ENCODE measurements around the gene NRG2. TPM values are rescaled to one million over a fixed set of nuclear protein-coding genes. Genes with fewer than 3 reads are reported as not detected.

Gene NRG2
- total RNA-seq, 1 donor from 2014 or later: 12.8 TPM

DNA sequence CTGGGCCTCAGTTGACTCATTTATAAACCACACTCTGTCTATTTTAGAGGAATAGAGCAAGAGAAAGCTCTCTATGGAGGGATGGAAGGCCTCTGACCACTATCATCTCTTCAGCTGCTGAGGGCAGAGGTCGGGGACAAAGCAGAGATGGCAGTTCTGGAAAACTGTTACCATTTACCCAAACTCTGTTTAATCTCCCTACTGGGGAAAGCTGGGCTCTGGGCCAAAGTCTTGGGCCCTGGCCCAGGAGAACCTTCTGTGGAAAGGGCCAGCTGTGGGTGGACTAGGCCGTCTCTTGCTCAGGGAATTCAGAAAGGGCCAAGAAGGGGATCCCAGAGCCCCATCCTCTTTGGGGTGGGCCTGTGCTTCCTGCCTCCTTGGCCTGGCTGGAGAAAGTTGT lies 147.5 kb downstream of the NRG2 start:
- Histone ChIP-seq H3K36me3 (no peaks in the 10 kb centered on the region), H3K4me1 (no peaks in the 10 kb centered on the region), H3K9me3 (no peaks in the 10 kb centered on the region), H3K27me3 (no peaks in the 10 kb centered on the region), H3K4me3 (no peak overlapping the region), H3K27ac (no peak overlapping the region)
- intact Hi-C loops (cut with DNase I): no loop called here
- no peak for DNase-seq (ENCODE audit: low spot score in 2 of 2)
- TF ChIP-seq, protein P1, sequence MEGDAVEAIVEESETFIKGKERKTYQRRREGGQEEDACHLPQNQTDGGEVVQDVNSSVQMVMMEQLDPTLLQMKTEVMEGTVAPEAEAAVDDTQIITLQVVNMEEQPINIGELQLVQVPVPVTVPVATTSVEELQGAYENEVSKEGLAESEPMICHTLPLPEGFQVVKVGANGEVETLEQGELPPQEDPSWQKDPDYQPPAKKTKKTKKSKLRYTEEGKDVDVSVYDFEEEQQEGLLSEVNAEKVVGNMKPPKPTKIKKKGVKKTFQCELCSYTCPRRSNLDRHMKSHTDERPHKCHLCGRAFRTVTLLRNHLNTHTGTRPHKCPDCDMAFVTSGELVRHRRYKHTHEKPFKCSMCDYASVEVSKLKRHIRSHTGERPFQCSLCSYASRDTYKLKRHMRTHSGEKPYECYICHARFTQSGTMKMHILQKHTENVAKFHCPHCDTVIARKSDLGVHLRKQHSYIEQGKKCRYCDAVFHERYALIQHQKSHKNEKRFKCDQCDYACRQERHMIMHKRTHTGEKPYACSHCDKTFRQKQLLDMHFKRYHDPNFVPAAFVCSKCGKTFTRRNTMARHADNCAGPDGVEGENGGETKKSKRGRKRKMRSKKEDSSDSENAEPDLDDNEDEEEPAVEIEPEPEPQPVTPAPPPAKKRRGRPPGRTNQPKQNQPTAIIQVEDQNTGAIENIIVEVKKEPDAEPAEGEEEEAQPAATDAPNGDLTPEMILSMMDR (IDR thresholded peaks at IDR 0.05): no peak

DNA sequence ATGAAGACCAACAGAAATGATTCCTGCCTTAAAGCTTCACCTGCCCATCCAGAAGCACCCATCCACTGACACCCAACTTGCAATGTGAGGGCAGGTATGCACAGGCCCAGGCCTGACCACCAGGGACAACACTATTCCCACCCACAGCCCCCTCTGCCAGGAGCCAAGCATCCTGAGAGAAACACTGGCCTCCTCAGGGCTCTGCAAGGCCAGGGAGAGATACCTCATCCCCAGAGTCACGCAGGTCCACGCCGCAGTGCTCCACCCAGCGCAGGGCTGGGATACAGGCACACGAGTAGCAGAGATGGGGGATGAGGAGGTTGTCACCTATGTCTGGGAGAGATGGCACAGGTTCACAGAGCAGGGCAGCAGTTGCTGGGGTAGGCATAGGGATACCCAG lies 148.1 kb downstream of the NRG2 start:
- H3K9me3 ChIP-seq: no peaks in the 10 kb centered on the region
- H3K27ac ChIP-seq: no peak overlapping the region
- no peaks in the 10 kb centered on the region for H3K36me3 ChIP-seq
- intact Hi-C loops (cut with DNase I): no loop called here
- no peaks in the 10 kb centered on the region for H3K27me3 ChIP-seq
- DNase-seq (ENCODE audit: low spot score in 2 of 2): no peak
- TF ChIP-seq, protein P1 (IDR thresholded peaks at IDR 0.05): no peak
- H3K4me3 ChIP-seq: no peak overlapping the region
- no peaks in the 10 kb centered on the region for H3K4me1 ChIP-seq

DNA sequence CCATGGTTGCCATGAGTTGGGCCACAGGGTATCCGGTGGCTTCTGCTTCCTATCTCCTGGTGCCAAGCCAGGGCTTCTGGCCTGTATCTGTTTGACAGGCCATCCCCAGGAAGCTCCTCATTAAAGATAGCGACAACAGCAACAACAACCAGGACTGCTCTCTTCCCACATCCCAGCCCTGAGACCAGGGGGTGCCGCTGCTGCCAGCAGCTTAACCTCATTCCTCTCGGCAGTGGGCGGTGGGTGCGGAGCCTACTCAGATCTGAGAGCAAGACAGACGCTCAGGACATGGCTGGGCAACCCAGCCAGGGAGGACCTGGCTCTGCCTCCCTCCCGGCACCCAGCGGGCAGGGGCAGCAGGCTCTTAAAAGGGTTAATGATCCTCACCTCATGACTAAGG lies 149.2 kb downstream of the NRG2 start:
- no peaks in the 10 kb centered on the region for H3K27me3 ChIP-seq
- no peak overlapping the region for H3K27ac ChIP-seq
- DNase-seq (ENCODE audit: low spot score in 2 of 2): no peak
- no peaks in the 10 kb centered on the region for H3K9me3 ChIP-seq
- no peak overlapping the region for H3K4me3 ChIP-seq
- intact Hi-C loops (cut with DNase I): no loop called here
- H3K4me1 ChIP-seq: no peaks in the 10 kb centered on the region
- no peaks in the 10 kb centered on the region for H3K36me3 ChIP-seq
- TF ChIP-seq, protein P1 (IDR thresholded peaks at IDR 0.05): no peak

DNA sequence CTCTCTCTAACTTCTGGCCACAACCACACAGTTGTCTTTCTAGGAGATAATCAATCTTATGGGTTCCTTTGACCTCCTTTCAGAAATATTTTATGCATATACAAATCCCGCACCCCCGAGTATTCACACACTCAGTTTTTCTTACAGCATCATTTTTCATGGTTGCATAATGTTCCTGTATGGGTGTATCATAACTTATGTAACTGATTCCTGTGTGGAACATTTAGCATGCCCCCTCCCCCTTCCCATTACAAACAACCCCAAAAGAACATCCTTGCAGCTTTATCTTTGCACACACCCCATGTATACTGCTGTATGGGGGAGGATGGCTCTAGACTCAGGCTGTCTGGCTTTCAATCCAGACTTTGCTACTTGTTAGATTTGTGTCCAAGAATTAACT lies 153.7 kb downstream of the NRG2 start:
- H3K27me3 ChIP-seq: no peaks in the 10 kb centered on the region
- peaks cover 0 to 6% of the 10 kb centered on the region in 2 donors for H3K36me3 ChIP-seq
- no peaks in the 10 kb centered on the region for H3K4me1 ChIP-seq
- H3K9me3 ChIP-seq: no peaks in the 10 kb centered on the region
- TF ChIP-seq, protein P1 (IDR thresholded peaks at IDR 0.05): no peak
- no peak overlapping the region for H3K4me3 ChIP-seq
- DNase-seq (ENCODE audit: low spot score in 2 of 2): no peak
- H3K27ac ChIP-seq: no peak overlapping the region
- intact Hi-C loops (cut with DNase I): no loop called here

DNA sequence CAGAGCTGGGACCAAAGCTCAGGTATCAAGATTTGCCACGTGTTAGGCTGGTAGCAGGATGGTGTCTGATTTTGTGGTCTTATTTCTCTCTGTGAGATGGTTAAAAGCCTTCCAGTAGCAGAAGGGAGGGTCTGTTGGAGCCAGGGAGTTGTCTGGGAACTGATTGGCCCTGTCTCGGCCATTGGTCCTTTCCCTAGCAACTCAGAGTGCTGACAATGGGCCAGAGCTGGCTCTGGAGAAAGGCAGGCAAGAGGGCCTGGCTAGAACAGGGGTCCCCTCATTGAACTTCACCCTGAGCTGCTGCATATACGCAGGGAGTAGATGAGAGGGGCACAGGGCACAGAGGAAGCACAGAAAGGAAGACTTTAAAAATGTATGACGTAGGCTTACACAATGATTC lies 154.7 kb downstream of the NRG2 start:
- peaks cover 0 to 6% of the 10 kb centered on the region in 2 donors for H3K36me3 ChIP-seq
- no peaks in the 10 kb centered on the region for H3K4me1 ChIP-seq
- H3K27me3 ChIP-seq: no peaks in the 10 kb centered on the region
- H3K9me3 ChIP-seq: no peaks in the 10 kb centered on the region
- H3K27ac ChIP-seq: no peak overlapping the region
- H3K4me3 ChIP-seq: no peak overlapping the region
- TF ChIP-seq, protein P1 (IDR thresholded peaks at IDR 0.05): no peak
- DNase-seq (ENCODE audit: low spot score in 2 of 2): no peak
- intact Hi-C loops (cut with DNase I): no loop called here

DNA sequence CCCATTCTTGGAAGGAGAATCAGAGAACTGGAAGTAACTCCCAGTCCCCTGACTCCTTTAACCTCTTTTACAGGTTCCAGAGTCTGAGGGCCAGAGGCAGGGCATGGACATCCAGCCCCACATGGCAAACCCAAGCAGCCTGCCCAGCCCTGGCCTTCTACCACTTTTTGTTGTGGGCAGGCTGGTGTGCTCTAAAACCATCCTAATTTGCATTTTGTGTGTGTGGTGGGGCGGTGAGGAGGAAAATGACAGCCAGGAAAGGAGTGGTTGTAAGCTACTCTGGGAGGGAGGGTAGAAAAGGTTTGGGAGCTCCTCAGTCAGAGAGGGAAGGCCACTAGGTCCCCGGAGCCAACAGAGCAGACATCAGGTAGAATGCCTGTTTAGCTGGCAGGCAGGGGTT lies 156.9 kb downstream of the NRG2 start:
- H3K4me3 ChIP-seq: no peak overlapping the region

More for the DNA sequence above, 156.9 kb downstream of the NRG2 start:
- DNase-seq (ENCODE audit: low spot score in 2 of 2): no peak
- Histone ChIP-seq H3K9me3 (no peaks in the 10 kb centered on the region), H3K36me3 (peaks cover 0 to 6% of the 10 kb centered on the region in 2 donors), H3K27me3 (no peaks in the 10 kb centered on the region), H3K4me1 (no peaks in the 10 kb centered on the region), H3K27ac (no peak overlapping the region)
- TF ChIP-seq, protein P1 (IDR thresholded peaks at IDR 0.05): no peak
- intact Hi-C loops (cut with DNase I): no loop called here

Measured in ascending aorta (tissue), 2 donors.